Neural cell (in vitro differentiated cells): Measurements from ENCODE around the gene TRAF6. TPM values are rescaled to one million over a fixed set of nuclear protein-coding genes. Genes with fewer than 3 reads are reported as not detected.

ENCODE experiments used
- H2AFZ ChIP-seq: fragments of 200-600, 300-800 bp; sonication (generic), shearing (Covaris generic); 2 replicates; pipeline ENCODE4 v1.6.0; 2014; ENCODE audit warnings: low read depth, mild to moderate bottlenecking, antibody characterized with exemption, low read length, moderate library complexity
- H3F3A ChIP-seq: fragments of 200-600 bp; shearing (Covaris generic); 2 replicates; pipeline ENCODE4 v1.6.1; 2016; ENCODE audit warnings: mild to moderate bottlenecking, moderate library complexity, mixed read lengths, antibody characterized with exemption, low read length; ENCODE audit not compliant: insufficient read depth, poor library complexity, severe bottlenecking
- H3K27ac ChIP-seq: fragments of 200-600, 300-800 bp; sonication (generic), shearing (Covaris generic); 2 replicates; pipeline ENCODE4 v1.5.1; 2014; ENCODE audit warnings: mild to moderate bottlenecking, low read length, moderate library complexity
- H3K27me3 ChIP-seq: fragments of 300-800, 200-600 bp; sonication (generic), shearing (Covaris generic); 2 replicates; pipeline ENCODE4 v1.6.0; 2014; ENCODE audit warnings: mild to moderate bottlenecking, low read depth, low read length, moderate library complexity; ENCODE audit not compliant: insufficient read depth
- H3K36me3 ChIP-seq: fragments of 300-800, 200-600 bp; sonication (generic), shearing (Covaris generic); 2 replicates; pipeline ENCODE4 v1.5.1; 2014; ENCODE audit warnings: mild to moderate bottlenecking, antibody characterized with exemption, low read length, moderate library complexity; ENCODE audit not compliant: insufficient read depth
- H3K4me2 ChIP-seq: fragments of 300-800, 200-600 bp; sonication (generic), shearing (Covaris generic); 2 replicates; pipeline ENCODE4 v1.6.0; 2014; ENCODE audit warnings: mild to moderate bottlenecking, low read length
- H3K4me3 ChIP-seq: fragments of 300-800, 200-600 bp; sonication (generic), shearing (Covaris generic); 2 replicates; pipeline ENCODE4 v1.5.1; 2014; ENCODE audit warnings: mild to moderate bottlenecking, low read length, moderate library complexity
- H3K79me2 ChIP-seq: fragments of 200-600 bp; shearing (Covaris generic); replicated peaks from 2 replicates; pipeline ENCODE4 v1.6.0; 2014; ENCODE audit warnings: mild to moderate bottlenecking, low read length, moderate library complexity; ENCODE audit not compliant: insufficient read depth
- H3K9ac ChIP-seq: fragments of 300-800, 200-600 bp; sonication (generic), shearing (Covaris generic); 2 replicates; pipeline ENCODE4 v1.6.1; 2016; ENCODE audit warnings: mild to moderate bottlenecking, low read length, mixed read lengths
- H3K9me2 ChIP-seq: fragments of 200-600 bp; shearing (Covaris generic); 2 replicates; pipeline ENCODE4 v1.6.1; 2016; ENCODE audit warnings: mild to moderate bottlenecking, low read length, mixed read lengths; ENCODE audit not compliant: insufficient read depth
- H3K9me3 ChIP-seq: fragments of 200-600, 300-800 bp; sonication (generic), shearing (Covaris generic); 2 replicates; pipeline ENCODE4 v1.6.1; 2016; ENCODE audit warnings: mild to moderate bottlenecking, mixed run types, low read length, moderate library complexity, mixed read lengths
- H4K20me1 ChIP-seq: fragments of 200-600 bp; shearing (Covaris generic); 2 replicates; pipeline ENCODE4 v1.6.1; 2016; ENCODE audit warnings: mild to moderate bottlenecking, mixed run types; ENCODE audit not compliant: insufficient read depth
- CTCF ChIP-seq: fragments of 450-650 bp; IDR thresholded peaks from 2 replicates; pipeline ENCODE4 v1.5.1; 2014; ENCODE audit warnings: antibody characterized with exemption, mild to moderate bottlenecking, moderate library complexity; ENCODE audit not compliant: poor library complexity, severe bottlenecking
- EP300 ChIP-seq: fragments of 450-650 bp; conservative IDR thresholded peaks from 2 replicates; pipeline ENCODE4 v1.6.1; 2014; ENCODE audit warnings: antibody characterized with exemption, mild to moderate bottlenecking, moderate library complexity; ENCODE audit not compliant: poor library complexity, severe bottlenecking
- EZH2 ChIP-seq: fragments of 200-600, 300-800 bp; shearing (Covaris generic), sonication (generic); IDR thresholded peaks from 2 replicates; pipeline ENCODE4 v1.6.1; 2014; ENCODE audit warnings: antibody characterized with exemption, low read length, borderline replicate concordance, mild to moderate bottlenecking; ENCODE audit not compliant: insufficient read depth, poor library complexity, severe bottlenecking
- MXI1 ChIP-seq: fragments of 450-650 bp; conservative IDR thresholded peaks from 2 replicates; pipeline ENCODE4 v1.6.1; 2014; ENCODE audit warnings: antibody characterized with exemption, mild to moderate bottlenecking; ENCODE audit not compliant: poor library complexity, severe bottlenecking
- POLR2AphosphoS5 ChIP-seq: IDR thresholded peaks from 2 replicates; pipeline ENCODE4 v1.6.1; 2012
- RAD21 ChIP-seq: fragments of 450-650 bp; conservative IDR thresholded peaks from 2 replicates; pipeline ENCODE4 v1.6.1; 2014; ENCODE audit warnings: antibody characterized with exemption, mild to moderate bottlenecking, moderate library complexity
- REST ChIP-seq: IDR thresholded peaks from 2 replicates; pipeline ENCODE4 v1.6.1; 2012; ENCODE audit warnings: borderline replicate concordance
- SMC3 ChIP-seq: fragments of 450-650 bp; conservative IDR thresholded peaks from 2 replicates; pipeline ENCODE4 v1.6.1; 2014; ENCODE audit warnings: antibody characterized with exemption, mild to moderate bottlenecking, moderate library complexity; ENCODE audit not compliant: poor library complexity
- TAF1 ChIP-seq: IDR thresholded peaks from 2 replicates; pipeline ENCODE4 v1.6.1; 2012; ENCODE audit warnings: low read depth
- polyA plus RNA-seq: library from polyadenylated mRNA; depleted of rRNA; stranded (reverse); fragments of >200 nt; gene quantifications from 2 replicates; pipeline ENCODE4 v1.2.3, GENCODE V29; 2014

TRAF6 gene
- polyA plus RNA-seq, 1 donor from 2014 or later: 7.5 TPM

GRCh38 chr11:36499315-36499714 is 10.8 kb downstream of the TRAF6 start:
- Histone ChIP-seq H3K27me3 (no peaks in the 10 kb centered on the region), H3K79me2 (no peaks in the 10 kb centered on the region), H3K4me3 (no peak overlapping the region), H3K9ac (no peak overlapping the region), H3K4me2 (no peak overlapping the region), H2AFZ (no peak overlapping the region), H4K20me1 (no peaks in the 10 kb centered on the region), H3K9me3 (no peaks in the 10 kb centered on the region), H3F3A (no peaks in the 10 kb centered on the region), H3K36me3 (peaks cover 8% of the 10 kb centered on the region), H3K9me2 (no peaks in the 10 kb centered on the region), H3K27ac (no peak overlapping the region)
- TF ChIP-seq CTCF (no peak), TAF1 (no peak), REST (no peak), EP300 (no peak), EZH2 (no peak), RAD21 (no peak), POLR2AphosphoS5 (no peak), SMC3 (no peak), MXI1 (no peak)

- no peak for TF ChIP-seq POLR2AphosphoS5
- no peak overlapping the region for H2AFZ ChIP-seq
- H3K9ac ChIP-seq: no peak overlapping the region
- no peaks in the 10 kb centered on the region for H3K9me3 ChIP-seq
- peaks cover 8% of the 10 kb centered on the region for H3K36me3 ChIP-seq
- no peak overlapping the region for H3K27ac ChIP-seq
- no peaks in the 10 kb centered on the region for H3F3A ChIP-seq
- H3K4me2 ChIP-seq: no peak overlapping the region
- no peak overlapping the region for H3K4me3 ChIP-seq
- no peaks in the 10 kb centered on the region for H3K9me2 ChIP-seq
- H3K79me2 ChIP-seq: no peaks in the 10 kb centered on the region
- H3K27me3 ChIP-seq: no peaks in the 10 kb centered on the region
- no peaks in the 10 kb centered on the region for H4K20me1 ChIP-seq
Observed at GRCh38 chr11:36498721-36499120, 11.4 kb downstream of the TRAF6 start.

GRCh38 chr11:36493332-36493731 is 16.7 kb downstream of the TRAF6 start:
- TF ChIP-seq EZH2 (no peak), SMC3 (no peak), CTCF (no peak), TAF1 (no peak), RAD21 (no peak), EP300 (no peak), POLR2AphosphoS5 (no peak), REST (no peak), MXI1 (no peak)
- Histone ChIP-seq H3K4me3 (no peak overlapping the region), H3K36me3 (peaks cover 16% of the 10 kb centered on the region), H3K9me3 (no peaks in the 10 kb centered on the region), H3F3A (no peaks in the 10 kb centered on the region), H2AFZ (no peak overlapping the region), H3K9ac (no peak overlapping the region), H3K9me2 (no peaks in the 10 kb centered on the region), H3K27me3 (no peaks in the 10 kb centered on the region), H3K27ac (no peak overlapping the region), H3K79me2 (no peaks in the 10 kb centered on the region), H4K20me1 (no peaks in the 10 kb centered on the region), H3K4me2 (no peak overlapping the region)
